IMR-90 (cell line): Measurements from ENCODE around the gene CRAMP1.

Source experiments
- BHLHE40 ChIP-seq: fragments of 150-350 bp; IDR thresholded peaks from 2 replicates; pipeline ENCODE4 v1.6.1; 2016; ENCODE audit warnings: mild to moderate bottlenecking, low read depth, low read length
- CEBPB ChIP-seq: IDR thresholded peaks from 2 replicates; pipeline ENCODE4 v1.6.1; 2012; ENCODE audit warnings: low read depth, low read length, improper control_type of control experiment
- CHD1 ChIP-seq: IDR thresholded peaks from 2 replicates; pipeline ENCODE4 v1.6.1; 2012; ENCODE audit warnings: low read depth, low read length, improper control_type of control experiment
- FOS ChIP-seq: fragments of 150-350 bp; IDR thresholded peaks from 2 replicates; pipeline ENCODE4 v1.6.1; 2016; ENCODE audit warnings: low read depth, low read length
- MAFK ChIP-seq: IDR thresholded peaks from 2 replicates; pipeline ENCODE4 v1.6.1; 2012; ENCODE audit warnings: low read depth, low read length, improper control_type of control experiment
- MXI1 ChIP-seq: IDR thresholded peaks from 2 replicates; pipeline ENCODE4 v1.6.1; 2012; ENCODE audit warnings: low read depth, mild to moderate bottlenecking, low read length, moderate library complexity, borderline replicate concordance
- POLR2A ChIP-seq: IDR thresholded peaks from 2 replicates; pipeline ENCODE4 v1.6.1; 2012; ENCODE audit warnings: mild to moderate bottlenecking, low read depth, low read length
- RAD21 ChIP-seq: IDR thresholded peaks from 2 replicates; pipeline ENCODE4 v1.6.1; 2012; ENCODE audit warnings: low read length, improper control_type of control experiment
- RFX5 ChIP-seq: IDR thresholded peaks from 2 replicates; pipeline ENCODE4 v1.8.0; 2012; ENCODE audit warnings: low read depth, mild to moderate bottlenecking, low read length, moderate library complexity
- SMC3 ChIP-seq: fragments of 150-350 bp; IDR thresholded peaks from 2 replicates; pipeline ENCODE4 v1.6.1; 2016; ENCODE audit warnings: low read depth, mild to moderate bottlenecking, antibody characterized with exemption, low read length, moderate library complexity
- TF ChIP-seq, protein P1 (sequence below): conservative IDR thresholded peaks from 2 replicates; pipeline ENCODE4 v1.5.1; 2012; ENCODE audit warnings: mild to moderate bottlenecking, low read depth, low read length, improper control_type of control experiment
- TF ChIP-seq, protein P2 (sequence below): fragments of 150-350 bp; IDR thresholded peaks from 2 replicates; pipeline ENCODE4 v1.6.1; 2017; ENCODE audit warnings: mild to moderate bottlenecking, antibody characterized with exemption, low read length, low read depth
- TF ChIP-seq, protein P3 (sequence below): fragments of 150-350 bp; IDR thresholded peaks from 2 replicates; pipeline ENCODE4 v1.6.1; 2016; ENCODE audit warnings: low read depth, mild to moderate bottlenecking, low read length, moderate library complexity, borderline replicate concordance

DNA sequence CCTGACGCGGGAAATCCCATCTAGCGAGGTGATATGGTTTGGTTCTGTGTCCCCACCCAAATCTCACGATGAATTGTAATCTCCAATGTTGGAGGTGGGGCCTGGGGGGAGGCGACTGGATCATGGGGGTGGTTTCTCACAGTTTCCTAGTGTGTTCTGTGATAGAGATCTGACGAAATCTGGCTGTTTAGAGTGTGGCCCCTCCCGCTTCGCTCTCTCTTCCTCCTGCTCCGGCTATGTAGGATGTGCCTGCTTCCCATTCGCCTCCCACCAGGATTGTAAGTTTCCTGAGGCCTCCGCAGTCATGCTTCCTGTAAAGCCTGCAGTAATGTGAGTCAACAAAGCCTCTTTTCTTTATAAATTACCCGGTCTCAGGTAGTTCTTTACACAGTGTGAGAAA lies 31.9 kb upstream of the CRAMP1 start:
- TF ChIP-seq, protein P1, sequence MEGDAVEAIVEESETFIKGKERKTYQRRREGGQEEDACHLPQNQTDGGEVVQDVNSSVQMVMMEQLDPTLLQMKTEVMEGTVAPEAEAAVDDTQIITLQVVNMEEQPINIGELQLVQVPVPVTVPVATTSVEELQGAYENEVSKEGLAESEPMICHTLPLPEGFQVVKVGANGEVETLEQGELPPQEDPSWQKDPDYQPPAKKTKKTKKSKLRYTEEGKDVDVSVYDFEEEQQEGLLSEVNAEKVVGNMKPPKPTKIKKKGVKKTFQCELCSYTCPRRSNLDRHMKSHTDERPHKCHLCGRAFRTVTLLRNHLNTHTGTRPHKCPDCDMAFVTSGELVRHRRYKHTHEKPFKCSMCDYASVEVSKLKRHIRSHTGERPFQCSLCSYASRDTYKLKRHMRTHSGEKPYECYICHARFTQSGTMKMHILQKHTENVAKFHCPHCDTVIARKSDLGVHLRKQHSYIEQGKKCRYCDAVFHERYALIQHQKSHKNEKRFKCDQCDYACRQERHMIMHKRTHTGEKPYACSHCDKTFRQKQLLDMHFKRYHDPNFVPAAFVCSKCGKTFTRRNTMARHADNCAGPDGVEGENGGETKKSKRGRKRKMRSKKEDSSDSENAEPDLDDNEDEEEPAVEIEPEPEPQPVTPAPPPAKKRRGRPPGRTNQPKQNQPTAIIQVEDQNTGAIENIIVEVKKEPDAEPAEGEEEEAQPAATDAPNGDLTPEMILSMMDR, result no peak
- TF ChIP-seq SMC3, result no peak
- TF ChIP-seq CEBPB, result no peak
- TF ChIP-seq RAD21, result no peak
- TF ChIP-seq RFX5, result no peak
- TF ChIP-seq MXI1, result no peak
- TF ChIP-seq POLR2A, result no peak
- TF ChIP-seq, protein P2, sequence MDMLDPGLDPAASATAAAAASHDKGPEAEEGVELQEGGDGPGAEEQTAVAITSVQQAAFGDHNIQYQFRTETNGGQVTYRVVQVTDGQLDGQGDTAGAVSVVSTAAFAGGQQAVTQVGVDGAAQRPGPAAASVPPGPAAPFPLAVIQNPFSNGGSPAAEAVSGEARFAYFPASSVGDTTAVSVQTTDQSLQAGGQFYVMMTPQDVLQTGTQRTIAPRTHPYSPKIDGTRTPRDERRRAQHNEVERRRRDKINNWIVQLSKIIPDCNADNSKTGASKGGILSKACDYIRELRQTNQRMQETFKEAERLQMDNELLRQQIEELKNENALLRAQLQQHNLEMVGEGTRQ, result no peak
- no peak for TF ChIP-seq CHD1
- no peak for TF ChIP-seq BHLHE40
- no peak for TF ChIP-seq FOS
- TF ChIP-seq, protein P3, sequence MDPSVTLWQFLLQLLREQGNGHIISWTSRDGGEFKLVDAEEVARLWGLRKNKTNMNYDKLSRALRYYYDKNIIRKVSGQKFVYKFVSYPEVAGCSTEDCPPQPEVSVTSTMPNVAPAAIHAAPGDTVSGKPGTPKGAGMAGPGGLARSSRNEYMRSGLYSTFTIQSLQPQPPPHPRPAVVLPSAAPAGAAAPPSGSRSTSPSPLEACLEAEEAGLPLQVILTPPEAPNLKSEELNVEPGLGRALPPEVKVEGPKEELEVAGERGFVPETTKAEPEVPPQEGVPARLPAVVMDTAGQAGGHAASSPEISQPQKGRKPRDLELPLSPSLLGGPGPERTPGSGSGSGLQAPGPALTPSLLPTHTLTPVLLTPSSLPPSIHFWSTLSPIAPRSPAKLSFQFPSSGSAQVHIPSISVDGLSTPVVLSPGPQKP, result no peak
- TF ChIP-seq MAFK, result no peak
